ENCODE results near the gene ZNF462. TPM values are rescaled to one million over a fixed set of nuclear protein-coding genes. Genes with fewer than 3 reads are reported as not detected.
A peak's percentile ranks its signal among the peaks of the same experiment; 100 is the strongest.

Gene ZNF462
- total and polyA plus RNA-seq, 12 donors = 4.9 to 86.9 (median 38.5) TPM

- Histone ChIP-seq H3K9me3 (replicated peaks in 1 of 3) (no peaks in the 10 kb centered on the region), H3K4me3 (no peak overlapping the region), H3K27ac (no peak overlapping the region), H3K36me3 (replicated peaks in 1 of 2) (peaks cover 0 to 23% of the 10 kb centered on the region in 2 donors), H3K27me3 (no peaks in the 10 kb centered on the region), H3K4me1 (replicated peaks in 1 of 2) (no peaks in the 10 kb centered on the region)
- DNase-seq = peak in 1 of 7 donors; percentile 40
- intact Hi-C loops (cut with DNase I) = no loop called here
- 75 to 83% (median 76%) methylated on average over 3 of the region's 3 CpGs for WGBS, 4 donors
- TF ChIP-seq CTCF (IDR thresholded peaks at IDR 0.05) (no peak), POLR2A (IDR thresholded peaks at IDR 0.05) (no peak)
Observed at GRCh38 chr9:106936680-106937079, 73.7 kb downstream of the ZNF462 start.

GRCh38 chr9:106941916-106942315, 79.0 kb downstream of the ZNF462 start:
- TF ChIP-seq POLR2A (IDR thresholded peaks at IDR 0.05) (no peak), CTCF (IDR thresholded peaks at IDR 0.05) (no peak)
- 86 to 100% (median 91%) methylated on average over 2 of the region's 2 CpGs for WGBS, 4 donors
- H3K9me3 ChIP-seq (replicated peaks in 1 of 3) = no peaks in the 10 kb centered on the region
- no peak overlapping the region for H3K27ac ChIP-seq
- intact Hi-C loops (cut with DNase I) = loop anchor here in 1 of 2 donors (5.0 kb wide), 1 partner anchor 80 kb away; the partner anchor contains the start of gene ZNF462
- no peak overlapping the region for H3K4me3 ChIP-seq
- H3K27me3 ChIP-seq = no peaks in the 10 kb centered on the region
- DNase-seq = no peak
- H3K36me3 ChIP-seq (replicated peaks in 1 of 2) = peaks cover 0 to 14% of the 10 kb centered on the region in 2 donors
- peaks cover 0 to 17% of the 10 kb centered on the region in 2 donors for H3K4me1 ChIP-seq (replicated peaks in 1 of 2)

- peak overlapping the region in 3 of 5 donors; percentile 2 to 39 (median 6) for H3K27ac ChIP-seq
- no peak for DNase-seq
- TF ChIP-seq CTCF (IDR thresholded peaks at IDR 0.05) (no peak), POLR2A (IDR thresholded peaks at IDR 0.05) (no peak)
- no peaks in the 10 kb centered on the region for H3K36me3 ChIP-seq (replicated peaks in 1 of 2)
- 70 to 77% (median 75%) methylated on average over 5 of the region's 5 CpGs for whole genome bisulfite sequencing, 4 donors
- no peak overlapping the region for H3K4me3 ChIP-seq
- intact Hi-C loops (cut with DNase I) = no loop called here
- H3K9me3 ChIP-seq (replicated peaks in 1 of 3) = no peaks in the 10 kb centered on the region
- H3K27me3 ChIP-seq = no peaks in the 10 kb centered on the region
- H3K4me1 ChIP-seq (replicated peaks in 1 of 2) = peaks cover 0 to 17% of the 10 kb centered on the region in 2 donors
Observed at GRCh38 chr9:106945727-106946660, 83.0 kb downstream of the ZNF462 start.

GRCh38 chr9:106947106-106947900, 84.3 kb downstream of the ZNF462 start:
- no peaks in the 10 kb centered on the region for H3K27me3 ChIP-seq
- peak overlapping the region in 1 of 5 donors; percentile 39 for H3K27ac ChIP-seq
- intact Hi-C loops (cut with DNase I) = no loop called here
- H3K36me3 ChIP-seq (replicated peaks in 1 of 2) = no peaks in the 10 kb centered on the region
- no peak for TF ChIP-seq POLR2A (IDR thresholded peaks at IDR 0.05)
- TF ChIP-seq CTCF (IDR thresholded peaks at IDR 0.05) = no peak
- 72 to 80% (median 77%) methylated on average over 8 of the region's 8 CpGs for WGBS, 4 donors
- H3K4me1 ChIP-seq (replicated peaks in 1 of 2) = peaks cover 0 to 17% of the 10 kb centered on the region in 2 donors
- no peaks in the 10 kb centered on the region for H3K9me3 ChIP-seq (replicated peaks in 1 of 3)
- no peak for DNase-seq
- H3K4me3 ChIP-seq = no peak overlapping the region
